K562 (cell line): ENCODE results near the gene PCDH9. TPM values are rescaled to one million over a fixed set of nuclear protein-coding genes. Genes with fewer than 3 reads are reported as not detected.

Source experiments
- ATF7 ChIP-seq: fragments of 450-650 bp; IDR thresholded peaks from 2 replicates; pipeline ENCODE4 v1.7.1; 2014; ENCODE audit warnings: mild to moderate bottlenecking, moderate library complexity
- CBFA2T3 ChIP-seq: fragments of 450-650 bp; IDR thresholded peaks from 2 replicates; pipeline ENCODE4 v1.6.1; 2017
- CC2D1A ChIP-seq: fragments of 450-650 bp; IDR thresholded peaks from 2 replicates; pipeline ENCODE4 v1.6.1; 2017; ENCODE audit warnings: mild to moderate bottlenecking
- EHMT2 ChIP-seq: fragments of 450-650 bp; IDR thresholded peaks from 2 replicates; pipeline ENCODE4 v1.6.1; 2018; ENCODE audit warnings: antibody characterized with exemption
- FOSL1 ChIP-seq: fragments of 200-800 bp; sonication (Bioruptor generic); conservative IDR thresholded peaks from 2 replicates; pipeline ENCODE4 v1.6.1; 2016; ENCODE audit warnings: missing genetic modification characterization, missing compliant biosample characterization
- JUND ChIP-seq, 2 experiments: IDR thresholded peaks; 2 replicates in 1 of 2; 3 replicates in 1 of 2; pipeline ENCODE4 v1.6.1; 2011; ENCODE audit warnings: borderline replicate concordance in 2 of 2, low read depth in 2 of 2, low read length in 2 of 2, improper control_type of control experiment in 1 of 2, missing biosample characterization in 1 of 2, missing genetic modification characterization in 1 of 2, missing genetic modification reagents in 1 of 2
- MAFG ChIP-seq: fragments of 450-650 bp; conservative IDR thresholded peaks from 2 replicates; pipeline ENCODE4 v1.6.1; 2016; ENCODE audit warnings: missing genetic modification characterization, missing compliant biosample characterization
- MEIS2 ChIP-seq: fragments of 450-650 bp; IDR thresholded peaks from 2 replicates; pipeline ENCODE4 v1.6.1; 2014; ENCODE audit warnings: mild to moderate bottlenecking; ENCODE audit not compliant: partially characterized antibody
- POLR3A ChIP-seq: IDR thresholded peaks from 2 replicates; pipeline ENCODE4 v1.6.1; 2011; ENCODE audit warnings: borderline replicate concordance, mild to moderate bottlenecking, moderate library complexity; ENCODE audit not compliant: insufficient read length, insufficient read depth; ENCODE audit errors: extremely low read depth
- RFX7 ChIP-seq: fragments of 250-450 bp; sonication (Bioruptor Pico); IDR thresholded peaks from 2 replicates; pipeline ENCODE4 v1.5.1; 2021; ENCODE audit warnings: mild to moderate bottlenecking
- SMARCA4 ChIP-seq: fragments of 450-650 bp; IDR thresholded peaks from 2 replicates; pipeline ENCODE4 v1.6.1; 2016
- SREBF2 ChIP-seq: sonication (generic); formaldehyde crosslinking; IDR thresholded peaks from 2 replicates; pipeline ENCODE4 v1.4.0; 2020; ENCODE audit warnings: mild to moderate bottlenecking, missing genetic modification reagents
- ZBTB1 ChIP-seq: sonication (generic); formaldehyde crosslinking; IDR thresholded peaks from 2 replicates; pipeline ENCODE4 v1.8.1; 2023; ENCODE audit warnings: missing genetic modification reagents, low read depth, mild to moderate bottlenecking, borderline replicate concordance
- polyA plus RNA-seq, 8 experiments: library from polyadenylated mRNA; depleted of rRNA in 4 of 8; stranded (reverse) in 5 of 8; unstranded in 3 of 8; fragments of >200 nt; fragmentation: Nextera tagmentation in 2 of 8; fragmentation: Illumina TruSeq in 1 of 8; extraction: Ambion mirVana in 2 of 8; extraction: Trizol in 1 of 8; gene quantifications; 2 replicates each; pipeline versions ENCODE4 v1.2.1 to v1.2.3, GENCODE V29; 2011 to 2014; ENCODE audit warnings: inconsistent platforms in 1 of 8, missing spikeins in 1 of 8
- total RNA-seq, 7 experiments: library from RNA; depleted of rRNA in 6 of 7; stranded (reverse); fragments of >200 nt in 6 of 7; fragmentation: Illumina TruSeq in 2 of 7; extraction: Trizol in 2 of 7; gene quantifications; 2 replicates each; pipeline versions ENCODE4 v1.2.1 to v1.2.3, GENCODE V29; 2011 to 2021; ENCODE audit warnings: low replicate concordance in 1 of 7
- TF ChIP-seq, protein P1 (sequence below), 2 experiments: fragments of 450-650 bp; IDR thresholded peaks; 2 replicates each; pipeline ENCODE4 v1.6.1; 2016; ENCODE audit warnings: mild to moderate bottlenecking in 2 of 2, borderline replicate concordance in 1 of 2, low read depth in 1 of 2, moderate library complexity in 1 of 2
- TF ChIP-seq, protein P2 (sequence below): fragments of 250-450 bp; sonication (Bioruptor Pico); IDR thresholded peaks from 2 replicates; pipeline ENCODE4 v1.8.0; 2022; ENCODE audit warnings: inconsistent platforms
- TF ChIP-seq, protein P3 (sequence below): fragments of 200-800 bp; sonication (Bioruptor generic); IDR thresholded peaks from 2 replicates; pipeline ENCODE4 v1.6.1; 2017; ENCODE audit warnings: missing genetic modification characterization, missing compliant biosample characterization

Gene PCDH9
- total and polyA plus RNA-seq, 9 of the 15 experiments (the other 6 are each of a cell fraction or from before 2014, with no cell fraction given), result 1.1 to 6.7 (median 4.9) TPM

GRCh38 chr13:66567899-66568612, 662.1 kb downstream of the PCDH9 start (continued):
- TF ChIP-seq, protein P1, sequence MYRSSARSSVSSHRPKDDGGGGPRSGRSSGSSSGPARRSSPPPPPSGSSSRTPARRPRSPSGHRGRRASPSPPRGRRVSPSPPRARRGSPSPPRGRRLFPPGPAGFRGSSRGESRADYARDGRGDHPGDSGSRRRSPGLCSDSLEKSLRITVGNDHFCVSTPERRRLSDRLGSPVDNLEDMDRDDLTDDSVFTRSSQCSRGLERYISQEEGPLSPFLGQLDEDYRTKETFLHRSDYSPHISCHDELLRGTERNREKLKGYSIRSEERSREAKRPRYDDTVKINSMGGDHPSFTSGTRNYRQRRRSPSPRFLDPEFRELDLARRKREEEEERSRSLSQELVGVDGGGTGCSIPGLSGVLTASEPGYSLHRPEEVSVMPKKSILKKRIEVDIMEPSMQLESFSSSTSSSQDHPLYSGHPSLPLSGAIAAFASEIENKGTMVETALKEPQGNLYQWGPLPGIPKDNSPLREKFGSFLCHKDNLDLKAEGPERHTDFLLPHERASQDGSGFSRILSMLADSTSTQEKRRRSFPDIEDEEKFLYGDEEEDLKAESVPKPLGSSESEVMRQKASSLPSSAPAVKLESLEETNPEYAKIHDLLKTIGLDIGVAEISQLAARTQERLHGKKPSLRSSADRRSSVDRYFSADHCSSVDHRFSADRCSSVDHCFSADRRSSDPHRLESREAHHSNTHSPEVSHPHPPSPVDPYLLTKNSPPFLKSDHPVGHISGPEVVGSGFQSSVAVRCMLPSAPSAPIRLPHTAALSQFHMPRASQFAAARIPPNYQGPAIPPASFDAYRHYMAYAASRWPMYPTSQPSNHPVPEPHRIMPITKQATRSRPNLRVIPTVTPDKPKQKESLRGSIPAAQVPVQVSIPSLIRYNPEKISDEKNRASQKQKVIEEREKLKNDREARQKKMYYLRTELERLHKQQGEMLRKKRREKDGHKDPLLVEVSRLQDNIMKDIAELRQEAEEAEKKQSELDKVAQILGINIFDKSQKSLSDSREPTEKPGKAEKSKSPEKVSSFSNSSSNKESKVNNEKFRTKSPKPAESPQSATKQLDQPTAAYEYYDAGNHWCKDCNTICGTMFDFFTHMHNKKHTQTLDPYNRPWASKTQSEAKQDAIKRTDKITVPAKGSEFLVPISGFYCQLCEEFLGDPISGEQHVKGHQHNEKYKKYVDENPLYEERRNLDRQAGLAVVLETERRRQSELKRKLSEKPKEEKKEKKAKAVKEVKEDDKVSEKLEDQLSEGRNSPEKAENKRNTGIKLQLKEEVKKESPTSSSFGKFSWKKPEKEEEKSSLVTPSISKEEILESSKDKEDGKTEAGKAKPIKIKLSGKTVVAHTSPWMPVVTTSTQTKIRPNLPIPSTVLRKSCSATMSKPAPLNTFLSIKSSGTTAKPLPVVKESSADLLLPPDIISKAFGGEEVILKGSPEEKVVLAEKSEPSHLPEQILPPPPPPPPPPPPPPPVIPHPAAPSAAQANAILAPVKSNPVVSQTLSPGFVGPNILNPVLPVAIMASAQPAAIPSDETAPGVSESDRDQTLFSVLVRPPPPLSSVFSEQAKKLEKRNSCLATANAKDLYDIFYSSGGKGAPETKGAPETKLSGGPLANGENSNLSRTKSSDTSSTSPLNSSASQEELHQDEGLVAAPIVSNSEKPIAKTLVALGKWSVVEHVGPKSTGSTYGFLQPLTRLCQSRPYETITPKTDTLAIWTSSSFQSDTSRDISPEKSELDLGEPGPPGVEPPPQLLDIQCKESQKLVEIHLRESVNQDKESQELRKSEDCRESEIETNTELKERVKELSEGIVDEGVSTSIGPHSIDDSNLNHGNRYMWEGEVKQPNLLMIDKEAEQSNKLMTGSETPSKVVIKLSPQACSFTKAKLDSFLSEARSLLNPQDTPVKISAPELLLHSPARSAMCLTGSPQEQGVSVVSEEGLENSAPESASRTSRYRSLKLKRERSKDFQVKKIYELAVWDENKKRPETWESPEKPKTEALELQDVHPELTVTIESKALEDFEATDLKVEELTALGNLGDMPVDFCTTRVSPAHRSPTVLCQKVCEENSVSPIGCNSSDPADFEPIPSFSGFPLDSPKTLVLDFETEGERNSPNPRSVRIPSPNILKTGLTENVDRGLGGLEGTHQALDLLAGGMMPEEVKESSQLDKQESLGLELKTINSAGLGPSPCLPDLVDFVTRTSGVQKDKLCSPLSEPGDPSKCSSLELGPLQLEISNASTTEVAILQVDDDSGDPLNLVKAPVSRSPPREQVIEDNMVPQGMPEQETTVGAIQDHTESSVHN (IDR thresholded peaks at IDR 0.05; ENCODE audit: borderline replicate concordance in 1 of 2, low read depth in 1 of 2), result no peak
- TF ChIP-seq ATF7 (0 out of 2 replicates have a peak, but pooled peaks have one; percentile 18), ZBTB1 (CRISPR knock-in tag) (no peak), MEIS2 (peak; percentile 28), MAFG (tag) (no peak), CC2D1A (no peak), FOSL1 (tag) (peak; percentile 77), EHMT2 (no peak), JUND (IDR thresholded peaks at IDR 0.05; ENCODE audit: borderline replicate concordance, low read depth, low read length) (no peak), JUND (tag; IDR thresholded peaks at IDR 0.05; ENCODE audit: borderline replicate concordance, low read depth, low read length) (peak; percentile 61; the same call in 2 of the 3 replicates), SMARCA4 (0 out of 2 replicates have a peak, but pooled peaks have one; percentile 7), RFX7 (CRISPR knock-in tag) (no peak), SREBF2 (CRISPR knock-in tag) (no peak), CBFA2T3 (peak; percentile 59), POLR3A (no peak)
- TF ChIP-seq, protein P2, sequence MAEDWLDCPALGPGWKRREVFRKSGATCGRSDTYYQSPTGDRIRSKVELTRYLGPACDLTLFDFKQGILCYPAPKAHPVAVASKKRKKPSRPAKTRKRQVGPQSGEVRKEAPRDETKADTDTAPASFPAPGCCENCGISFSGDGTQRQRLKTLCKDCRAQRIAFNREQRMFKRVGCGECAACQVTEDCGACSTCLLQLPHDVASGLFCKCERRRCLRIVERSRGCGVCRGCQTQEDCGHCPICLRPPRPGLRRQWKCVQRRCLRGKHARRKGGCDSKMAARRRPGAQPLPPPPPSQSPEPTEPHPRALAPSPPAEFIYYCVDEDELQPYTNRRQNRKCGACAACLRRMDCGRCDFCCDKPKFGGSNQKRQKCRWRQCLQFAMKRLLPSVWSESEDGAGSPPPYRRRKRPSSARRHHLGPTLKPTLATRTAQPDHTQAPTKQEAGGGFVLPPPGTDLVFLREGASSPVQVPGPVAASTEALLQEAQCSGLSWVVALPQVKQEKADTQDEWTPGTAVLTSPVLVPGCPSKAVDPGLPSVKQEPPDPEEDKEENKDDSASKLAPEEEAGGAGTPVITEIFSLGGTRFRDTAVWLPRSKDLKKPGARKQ (CRISPR knock-in tag), result no peak
- TF ChIP-seq, protein P3, sequence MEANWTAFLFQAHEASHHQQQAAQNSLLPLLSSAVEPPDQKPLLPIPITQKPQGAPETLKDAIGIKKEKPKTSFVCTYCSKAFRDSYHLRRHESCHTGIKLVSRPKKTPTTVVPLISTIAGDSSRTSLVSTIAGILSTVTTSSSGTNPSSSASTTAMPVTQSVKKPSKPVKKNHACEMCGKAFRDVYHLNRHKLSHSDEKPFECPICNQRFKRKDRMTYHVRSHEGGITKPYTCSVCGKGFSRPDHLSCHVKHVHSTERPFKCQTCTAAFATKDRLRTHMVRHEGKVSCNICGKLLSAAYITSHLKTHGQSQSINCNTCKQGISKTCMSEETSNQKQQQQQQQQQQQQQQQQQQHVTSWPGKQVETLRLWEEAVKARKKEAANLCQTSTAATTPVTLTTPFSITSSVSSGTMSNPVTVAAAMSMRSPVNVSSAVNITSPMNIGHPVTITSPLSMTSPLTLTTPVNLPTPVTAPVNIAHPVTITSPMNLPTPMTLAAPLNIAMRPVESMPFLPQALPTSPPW (CRISPR knock-in tag), result peak; percentile 17; the same call in 1 of the 2 replicates
